ENCODE measurements around the gene PRSS33. TPM values are rescaled to one million over a fixed set of nuclear protein-coding genes. Genes with fewer than 3 reads are reported as not detected.

PRSS33 gene
- total and polyA plus RNA-seq, 8 donors = not detected

GRCh38 chr16:2769675-2770056, 17.7 kb downstream of the PRSS33 start:
- Histone ChIP-seq H3K27ac (peak overlapping the region; percentile 23 to 78 (median 64)), H3K9me3 (no peaks in the 10 kb centered on the region), H3K36me3 (peaks cover 91 to 100% (median 100%) of the 10 kb centered on the region in 4 donors), H3K27me3 (no peaks in the 10 kb centered on the region), H3K4me3 (peak overlapping the region in 1 of 4 donors; percentile 16), H3K4me1 (peaks cover 21 to 70% (median 50%) of the 10 kb centered on the region in 4 donors)
- TF ChIP-seq, protein P1, sequence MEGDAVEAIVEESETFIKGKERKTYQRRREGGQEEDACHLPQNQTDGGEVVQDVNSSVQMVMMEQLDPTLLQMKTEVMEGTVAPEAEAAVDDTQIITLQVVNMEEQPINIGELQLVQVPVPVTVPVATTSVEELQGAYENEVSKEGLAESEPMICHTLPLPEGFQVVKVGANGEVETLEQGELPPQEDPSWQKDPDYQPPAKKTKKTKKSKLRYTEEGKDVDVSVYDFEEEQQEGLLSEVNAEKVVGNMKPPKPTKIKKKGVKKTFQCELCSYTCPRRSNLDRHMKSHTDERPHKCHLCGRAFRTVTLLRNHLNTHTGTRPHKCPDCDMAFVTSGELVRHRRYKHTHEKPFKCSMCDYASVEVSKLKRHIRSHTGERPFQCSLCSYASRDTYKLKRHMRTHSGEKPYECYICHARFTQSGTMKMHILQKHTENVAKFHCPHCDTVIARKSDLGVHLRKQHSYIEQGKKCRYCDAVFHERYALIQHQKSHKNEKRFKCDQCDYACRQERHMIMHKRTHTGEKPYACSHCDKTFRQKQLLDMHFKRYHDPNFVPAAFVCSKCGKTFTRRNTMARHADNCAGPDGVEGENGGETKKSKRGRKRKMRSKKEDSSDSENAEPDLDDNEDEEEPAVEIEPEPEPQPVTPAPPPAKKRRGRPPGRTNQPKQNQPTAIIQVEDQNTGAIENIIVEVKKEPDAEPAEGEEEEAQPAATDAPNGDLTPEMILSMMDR (IDR thresholded peaks at IDR 0.05) = no peak
- TF ChIP-seq POLR2A (IDR thresholded peaks at IDR 0.05) (no peak), EP300 (IDR thresholded peaks at IDR 0.05) (no peak), POLR2AphosphoS5 (IDR thresholded peaks at IDR 0.05) (peak in 1 of 3 donors; percentile 66)
- DNase-seq = peak; percentile 58 to 75
- WGBS, 5 donors = 39 to 51% (median 45%) methylated on average over 14 of the region's 14 CpGs
- intact Hi-C loops (cut with DNase I; ENCODE audit: low total_unique reads) = no loop called here

DNA sequence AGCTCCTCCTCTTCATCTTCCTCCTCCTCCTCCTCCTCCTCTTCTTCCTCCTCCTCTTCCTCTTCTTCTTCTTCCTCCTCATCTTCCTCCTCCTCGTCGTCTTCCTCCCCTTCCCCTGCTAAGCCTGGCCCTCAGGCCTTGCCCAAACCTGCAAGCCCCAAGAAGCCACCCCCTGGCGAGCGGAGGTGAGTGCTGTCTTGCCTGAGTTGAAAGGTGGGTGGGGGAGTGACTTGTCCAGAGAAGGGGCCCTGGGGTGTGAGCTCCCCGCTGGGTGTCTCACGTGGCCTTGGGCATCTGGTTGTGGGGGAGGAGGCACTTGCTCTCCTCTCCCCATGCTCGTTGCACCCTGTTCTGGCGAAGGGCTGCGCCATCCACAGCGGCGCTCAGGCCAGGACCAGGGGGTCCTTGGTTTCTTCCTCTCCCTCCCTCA, 18.2 kb downstream of the PRSS33 start:
- DNase-seq = no peak
- no peaks in the 10 kb centered on the region for H3K27me3 ChIP-seq
- no peak overlapping the region for H3K4me3 ChIP-seq
- H3K9me3 ChIP-seq = no peaks in the 10 kb centered on the region
- peaks cover 20 to 64% (median 44%) of the 10 kb centered on the region in 4 donors for H3K4me1 ChIP-seq
- intact Hi-C loops (cut with DNase I; ENCODE audit: low total_unique reads) = no loop called here
- no peak for TF ChIP-seq POLR2AphosphoS5 (IDR thresholded peaks at IDR 0.05)
- no peak for TF ChIP-seq EP300 (IDR thresholded peaks at IDR 0.05)
- TF ChIP-seq POLR2A (IDR thresholded peaks at IDR 0.05) = no peak
- peaks cover 92 to 100% (median 100%) of the 10 kb centered on the region in 4 donors for H3K36me3 ChIP-seq
- peak overlapping the region; percentile 20 to 78 (median 64) for H3K27ac ChIP-seq
- 62 to 78% (median 77%) methylated on average over 8 to 11 of the region's 11 CpGs for whole genome bisulfite sequencing, 5 donors

GRCh38 chr16:2768403-2769089, 18.8 kb downstream of the PRSS33 start:
- Histone ChIP-seq H3K27me3 (no peaks in the 10 kb centered on the region), H3K36me3 (peaks cover 97 to 100% (median 100%) of the 10 kb centered on the region in 4 donors), H3K4me3 (no peak overlapping the region), H3K27ac (peak overlapping the region in 4 of 5 donors; percentile 60 to 78 (median 66)), H3K4me1 (peaks cover 20 to 58% (median 42%) of the 10 kb centered on the region in 4 donors), H3K9me3 (no peaks in the 10 kb centered on the region)
- 73 to 80% (median 75%) methylated on average over 15 to 17 of the region's 17 CpGs for WGBS, 5 donors
- TF ChIP-seq POLR2A (IDR thresholded peaks at IDR 0.05) = no peak
- TF ChIP-seq EP300 (IDR thresholded peaks at IDR 0.05) = no peak
- TF ChIP-seq POLR2AphosphoS5 (IDR thresholded peaks at IDR 0.05) = no peak
- TF ChIP-seq, protein P1 (IDR thresholded peaks at IDR 0.05) = no peak
- intact Hi-C loops (cut with DNase I; ENCODE audit: low total_unique reads) = no loop called here
- DNase-seq = no peak

- Histone ChIP-seq H3K27ac (peak overlapping the region in 1 of 5 donors; percentile 78), H3K4me3 (no peak overlapping the region), H3K9me3 (no peaks in the 10 kb centered on the region), H3K4me1 (peaks cover 20 to 52% (median 39%) of the 10 kb centered on the region in 4 donors), H3K27me3 (no peaks in the 10 kb centered on the region), H3K36me3 (peaks cover 99 to 100% (median 100%) of the 10 kb centered on the region in 4 donors)
- TF ChIP-seq EP300 (IDR thresholded peaks at IDR 0.05) (no peak), POLR2A (IDR thresholded peaks at IDR 0.05) (no peak), POLR2AphosphoS5 (IDR thresholded peaks at IDR 0.05) (no peak)
- TF ChIP-seq, protein P1 (IDR thresholded peaks at IDR 0.05) = no peak
- 59 to 74% (median 64%) methylated on average over 14 of the region's 14 CpGs for WGBS, 5 donors
- intact Hi-C loops (cut with DNase I; ENCODE audit: low total_unique reads) = no loop called here
- no peak for DNase-seq
Observed at GRCh38 chr16:2767891-2768290, 19.5 kb downstream of the PRSS33 start.
